Measurements from ENCODE around the gene RECK.

Gene RECK

GRCh38 chr9:36165826-36166167 is 129.1 kb downstream of the RECK start:
- DNase-seq (ENCODE audit: low read depth, low spot score): no peak
- ChIA-PET CTCF (interaction anchor here (0.6 to 7.1 kb wide), 22 partner anchors 10 to 213 kb away, joined by 3 to 103 read pairs (median 8); partner anchors contain the start of genes CLTA and GLIPR2), POLR2A (interaction anchor here (0.6 to 2.4 kb wide), 8 partner anchors 9 to 91 kb away, joined by 3 to 9 read pairs (median 4); partner anchors contain the start of gene GLIPR2)
- no peak for TF ChIP-seq CTCF (IDR thresholded peaks at IDR 0.05; ENCODE audit: insufficient read depth, low read length, missing control alignments)
- peak overlapping the region; percentile 63 for H3K4me3 ChIP-seq (ENCODE audit: low read depth, low read length)

- DNase-seq (ENCODE audit: low read depth, low spot score): no peak
- POLR2A ChIA-PET: interaction anchor here (1.0 to 2.4 kb wide), 7 partner anchors 18 to 92 kb away, joined by 3 to 9 read pairs (median 5); partner anchors contain the start of gene GLIPR2
- peak overlapping the region; percentile 63 for H3K4me3 ChIP-seq (ENCODE audit: low read depth, low read length)
- TF ChIP-seq CTCF (IDR thresholded peaks at IDR 0.05; ENCODE audit: insufficient read depth, low read length, missing control alignments): peak; percentile 95
- CTCF ChIA-PET: interaction anchor here (0.6 to 7.1 kb wide), 30 partner anchors 9 to 217 kb away, joined by 3 to 103 read pairs (median 6); partner anchors contain the start of genes CLTA and GLIPR2
Measured at GRCh38 chr9:36166168-36166927, 129.6 kb downstream of the RECK start.

GRCh38 chr9:36169166-36169565 is 132.5 kb downstream of the RECK start, which contains the start of gene CCIN:
Gene CCIN, plus strand, starts transcription at chr9:36169388. Its CDS starts 115 bp downstream, at chr9:36169503.
- no peak within 1 kb of the TSS for H3K4me3 ChIP-seq (ENCODE audit: low read depth, low read length)
- no peak for TF ChIP-seq CTCF (IDR thresholded peaks at IDR 0.05; ENCODE audit: insufficient read depth, low read length, missing control alignments)
- ChIA-PET CTCF (interaction anchor here (0.9 to 4.0 kb wide), 5 partner anchors 20 to 214 kb away, joined by 3 to 35 read pairs (median 5); no protein-coding TSS in a partner anchor), POLR2A (interaction anchor here (0.7 to 1.2 kb wide), 2 partner anchors 12 to 21 kb away, joined by 3 read pairs; partner anchors contain the start of gene CLTA)
- DNase-seq (ENCODE audit: low read depth, low spot score): no peak

- TF ChIP-seq CTCF (IDR thresholded peaks at IDR 0.05; ENCODE audit: insufficient read depth, low read length, missing control alignments): no peak
- no peak for DNase-seq (ENCODE audit: low read depth, low spot score)
- ChIA-PET CTCF (interaction anchor here (0.9 to 2.8 kb wide), 3 partner anchors 19 to 215 kb away, joined by 3 to 11 read pairs (median 4); no protein-coding TSS in a partner anchor), POLR2A (interaction anchor here (0.7 to 1.2 kb wide), 2 partner anchors 12 to 21 kb away, joined by 3 read pairs; partner anchors contain the start of gene CLTA)
- H3K4me3 ChIP-seq (ENCODE audit: low read depth, low read length): no peak overlapping the region
Measured at GRCh38 chr9:36169708-36170107, 133.0 kb downstream of the RECK start.

- TF ChIP-seq CTCF (IDR thresholded peaks at IDR 0.05; ENCODE audit: insufficient read depth, low read length, missing control alignments): no peak
- DNase-seq (ENCODE audit: low read depth, low spot score): no peak
- ChIA-PET POLR2A (interaction anchor here (0.5 kb wide), 1 partner anchor 65 kb away, joined by 6 read pairs; no protein-coding TSS in a partner anchor), CTCF (interaction anchor here (2.8 to 3.0 kb wide), 2 partner anchors 19 kb away, joined by 11 to 13 read pairs; partner anchors contain the start of gene CLTA)
- H3K4me3 ChIP-seq (ENCODE audit: low read depth, low read length): no peak overlapping the region
Measured at GRCh38 chr9:36170531-36170930, 133.8 kb downstream of the RECK start.

- no peak for TF ChIP-seq CTCF (IDR thresholded peaks at IDR 0.05; ENCODE audit: insufficient read depth, low read length, missing control alignments)
- no peak for DNase-seq (ENCODE audit: low read depth, low spot score)
- ChIA-PET CTCF (interaction anchor here (6.1 kb wide), 1 partner anchor 9 kb away, joined by 36 read pairs; no protein-coding TSS in a partner anchor), POLR2A (no interaction called here)
- H3K4me3 ChIP-seq (ENCODE audit: low read depth, low read length): no peak overlapping the region
Measured at GRCh38 chr9:36173861-36174260, 137.1 kb downstream of the RECK start.

Data from AG04449 (cell line).